HFFc6 (cell line): ENCODE measurements around the gene CARD19. TPM values are rescaled to one million over a fixed set of nuclear protein-coding genes. Genes with fewer than 3 reads are reported as not detected.
A peak's percentile ranks its signal among the peaks of the same experiment; 100 is the strongest.

Experiments
- DNase-seq: peaks from one replicate; pipeline ENCODE4 v3.0.0-alpha.2; 2018
- H3K27ac Mint-ChIP-seq: 2 replicates; pipeline ENCODE4 v1.8.0; 2020; ENCODE audit warnings: mild to moderate bottlenecking, mixed read lengths
- H3K27me3 Mint-ChIP-seq: 2 replicates; pipeline ENCODE4 v1.8.0; 2021; ENCODE audit warnings: mild to moderate bottlenecking, moderate library complexity, mixed read lengths; ENCODE audit not compliant: insufficient read depth
- H3K36me3 Mint-ChIP-seq: 2 replicates; pipeline ENCODE4 v1.8.0; 2021; ENCODE audit warnings: low read depth, mixed read lengths
- H3K4me1 Mint-ChIP-seq: 2 replicates; pipeline ENCODE4 v1.8.0; 2020; ENCODE audit warnings: low read depth, mixed read lengths
- H3K4me3 Mint-ChIP-seq: 2 replicates; pipeline ENCODE4 v1.8.0; 2020; ENCODE audit warnings: mild to moderate bottlenecking, moderate library complexity, mixed read lengths
- H3K9me3 Mint-ChIP-seq: 2 replicates; pipeline ENCODE4 v1.8.0; 2020; ENCODE audit warnings: mild to moderate bottlenecking, mixed read lengths
- CTCF ChIP-seq: fragments of 200-600 bp; sonication (generic); IDR thresholded peaks from 2 replicates; pipeline ENCODE4 v1.5.0; 2021; ENCODE audit warnings: antibody characterized with exemption, mild to moderate bottlenecking
- long read RNA-seq: library from polyadenylated mRNA; unstranded; transcript quantifications from one replicate; pipeline ENCODE4 v2.0.0, GENCODE V29; 2019
- total RNA-seq, 6 experiments: library from RNA; stranded (reverse); fragmentation: NEBNext Ultra II Directional; extraction: Animal tissue kit (Norgen Biotek cat#: 25700); gene quantifications; 2 replicates in 1 of 6; 3 replicates in 5 of 6; pipeline ENCODE4 v1.2.3, GENCODE V29; 2021

CARD19 gene
- total RNA-seq = 10 to 100 TPM; 35.3 to 40.6 (median 37.9) TPM
- long read RNA-seq, transcript CARD19-201 (6 exons, 855 nt) = minor isoform, 19 of 48 reads
- long read RNA-seq, transcript CARD19-207 (6 exons, 759 nt) = major isoform, 23 of 48 reads
- long read RNA-seq, partial matches to known transcripts = 3 of 48 reads
- long read RNA-seq, other reads (novel, unspliced or antisense) = 1 of 48 reads

GRCh38 chr9:93096131-93096802 is at the start of gene CARD19:
TSS of gene CARD19 (plus strand) at chr9:93096217. CDS start at chr9:93096346, 129 bp downstream.
- H3K4me3 Mint-ChIP-seq = peak within 1 kb of the TSS; percentile 92
- peaks cover 13% of the 10 kb centered on the region for H3K36me3 Mint-ChIP-seq
- peak within 1 kb of the TSS; percentile 97 for H3K27ac Mint-ChIP-seq
- TF ChIP-seq CTCF = peak; percentile 53
- H3K9me3 Mint-ChIP-seq = peaks cover 12% of the 10 kb centered on the region
- no peak for DNase-seq
- peaks cover 5% of the 10 kb centered on the region for H3K27me3 Mint-ChIP-seq
- H3K4me1 Mint-ChIP-seq = peaks cover 65% of the 10 kb centered on the region

- Mint-ChIP-seq H3K36me3 (no peaks in the 10 kb centered on the region), H3K27me3 (peaks cover 12% of the 10 kb centered on the region), H3K9me3 (peaks cover 9% of the 10 kb centered on the region), H3K4me3 (no peak overlapping the region), H3K4me1 (no peaks in the 10 kb centered on the region), H3K27ac (no peak overlapping the region)
- no peak for TF ChIP-seq CTCF
- DNase-seq = no peak
Observed at GRCh38 chr9:93048566-93049448, 47.2 kb upstream of the CARD19 start.

- DNase-seq = no peak
- Mint-ChIP-seq H3K4me1 (no peaks in the 10 kb centered on the region), H3K9me3 (peaks cover 9% of the 10 kb centered on the region), H3K27me3 (peaks cover 17% of the 10 kb centered on the region), H3K27ac (no peak overlapping the region), H3K4me3 (no peak overlapping the region), H3K36me3 (no peaks in the 10 kb centered on the region)
- TF ChIP-seq CTCF = no peak
Observed at GRCh38 chr9:93049491-93049890, 46.5 kb upstream of the CARD19 start.

GRCh38 chr9:93050231-93050630 is 45.8 kb upstream of the CARD19 start:
- no peak overlapping the region for H3K4me3 Mint-ChIP-seq
- TF ChIP-seq CTCF = no peak
- no peaks in the 10 kb centered on the region for H3K36me3 Mint-ChIP-seq
- no peak overlapping the region for H3K27ac Mint-ChIP-seq
- no peak for DNase-seq
- H3K4me1 Mint-ChIP-seq = no peaks in the 10 kb centered on the region
- H3K27me3 Mint-ChIP-seq = peaks cover 17% of the 10 kb centered on the region
- peaks cover 5% of the 10 kb centered on the region; the same call in 1 of the 2 replicates for H3K9me3 Mint-ChIP-seq

GRCh38 chr9:93051680-93052089 is 44.3 kb upstream of the CARD19 start:
- H3K27ac Mint-ChIP-seq = no peak overlapping the region

More at GRCh38 chr9:93051680-93052089, 44.3 kb upstream of the CARD19 start:
- no peaks in the 10 kb centered on the region for H3K9me3 Mint-ChIP-seq
- H3K4me3 Mint-ChIP-seq = no peak overlapping the region
- TF ChIP-seq CTCF = no peak
- no peaks in the 10 kb centered on the region for H3K4me1 Mint-ChIP-seq
- peak; percentile 11 for DNase-seq
- no peaks in the 10 kb centered on the region for H3K36me3 Mint-ChIP-seq
- peaks cover 17% of the 10 kb centered on the region for H3K27me3 Mint-ChIP-seq
